GM15510 (cell line): ENCODE measurements around the gene RHBDF2.

ENCODE experiments used
- POLR2A ChIP-seq: IDR thresholded peaks from 3 replicates; pipeline ENCODE4 v1.6.1; 2011; ENCODE audit warnings: borderline replicate concordance; ENCODE audit not compliant: insufficient read length; ENCODE audit errors: extremely low read depth

Gene RHBDF2

DNA sequence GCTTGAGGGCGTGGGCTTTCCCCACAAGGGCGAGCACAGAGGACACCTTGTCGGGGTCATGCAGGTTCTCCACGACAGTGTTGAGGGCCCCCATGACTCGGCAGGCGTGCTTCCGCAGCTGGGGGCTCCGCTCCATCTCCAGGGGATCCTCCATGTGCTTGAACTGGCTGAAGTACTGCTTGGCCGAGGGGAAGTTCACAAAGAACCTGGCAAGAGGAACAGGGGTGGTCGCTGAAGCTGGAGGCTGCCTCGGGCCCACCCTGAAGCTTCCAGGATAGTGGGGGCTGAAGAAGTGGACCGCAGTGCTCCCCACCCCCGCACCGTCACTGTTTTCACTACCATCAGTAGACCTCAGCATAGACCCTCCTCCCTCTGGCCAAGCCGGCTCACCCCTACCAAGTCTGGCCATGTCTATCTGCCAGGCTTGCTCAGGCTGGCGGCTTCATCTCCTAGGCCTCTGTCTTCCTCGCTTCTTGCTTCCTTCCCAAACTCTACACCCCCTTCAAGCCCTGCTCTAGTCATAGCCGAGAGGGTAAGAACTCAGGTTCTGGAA is 30.3 kb upstream of the RHBDF2 start:
- no peak for TF ChIP-seq POLR2A

DNA sequence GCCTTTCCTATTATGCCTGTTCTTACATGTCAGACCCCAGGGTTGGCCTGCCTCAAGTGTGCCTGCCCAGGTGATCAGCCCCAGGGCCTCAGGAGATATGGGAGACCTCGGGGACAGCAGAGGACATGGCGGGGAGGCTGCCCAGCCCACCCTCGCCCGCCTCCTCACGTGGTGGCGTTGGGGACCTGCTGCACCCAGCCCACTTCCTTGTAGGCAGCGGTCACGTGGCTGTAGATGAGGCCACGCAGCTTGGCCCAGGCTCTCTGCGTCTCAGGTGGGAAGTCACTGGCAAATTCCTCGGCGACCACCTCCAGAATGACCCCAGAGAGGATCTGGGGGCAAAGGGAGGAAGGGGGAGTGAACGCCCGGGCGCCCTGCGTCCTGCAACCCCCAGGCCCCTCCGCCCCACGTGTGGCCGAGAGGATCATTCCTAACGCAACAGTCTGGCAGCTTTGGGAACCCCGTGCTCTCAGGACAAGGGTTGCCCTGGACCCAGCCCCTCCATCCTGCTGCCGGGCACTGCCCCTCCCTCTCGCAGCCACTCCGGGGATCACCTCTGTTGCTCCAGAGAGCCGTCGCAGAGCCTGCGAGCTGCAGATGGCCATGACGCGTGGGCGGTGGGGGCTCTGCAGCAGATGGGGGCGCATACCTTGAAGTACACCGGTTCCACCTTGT is 29.7 kb upstream of the RHBDF2 start:
- TF ChIP-seq POLR2A, result no peak

- no peak for TF ChIP-seq POLR2A
Measured at GRCh38 chr17:76530095-76530723, 29.0 kb upstream of the RHBDF2 start.

DNA sequence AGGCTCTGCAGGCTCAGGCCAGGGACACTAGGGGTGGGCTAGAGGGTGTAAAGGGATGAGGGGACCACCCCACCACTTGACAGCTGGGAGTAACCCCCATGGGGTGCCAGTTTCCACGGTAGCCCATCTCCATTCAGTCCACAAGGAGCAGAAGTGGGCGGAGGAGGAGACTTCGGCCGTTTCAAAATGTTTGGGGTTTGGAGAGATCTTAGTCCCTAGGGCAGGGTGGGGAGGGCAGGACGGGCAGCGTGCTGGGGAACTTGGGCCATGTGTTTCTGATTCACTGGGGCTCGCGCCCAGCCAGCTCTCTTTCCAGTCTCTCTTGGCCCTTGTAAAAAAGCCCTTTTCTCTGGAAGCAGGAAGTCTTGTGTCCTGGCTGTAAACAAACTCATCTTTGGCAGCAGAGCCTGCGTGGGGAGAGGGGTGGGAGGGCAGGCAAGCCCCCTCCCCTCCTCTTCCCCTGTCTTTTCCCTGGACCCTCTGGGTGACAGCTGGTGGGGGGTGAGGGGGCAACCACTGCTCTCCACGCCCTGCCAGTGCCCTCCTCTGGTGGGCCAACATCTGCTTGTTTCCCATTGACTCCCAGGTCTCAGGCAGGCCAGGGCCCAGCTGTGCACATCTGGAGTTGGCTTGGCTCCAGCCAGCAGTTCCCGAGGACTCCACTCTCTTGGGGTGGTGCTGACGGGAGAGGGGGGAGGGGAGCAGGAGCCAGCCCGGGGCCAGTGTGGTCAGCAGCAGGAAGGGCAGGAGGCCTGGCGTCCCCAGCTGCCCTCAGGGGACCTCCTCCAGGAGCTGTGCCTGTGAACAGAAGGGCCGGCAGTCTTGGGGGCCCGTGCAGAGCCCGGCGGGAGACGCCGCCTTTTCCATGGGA is 28.2 kb upstream of the RHBDF2 start:
- TF ChIP-seq POLR2A, result no peak

- TF ChIP-seq POLR2A, result no peak
Measured at GRCh38 chr17:76528528-76529223, 27.5 kb upstream of the RHBDF2 start.

- no peak for TF ChIP-seq POLR2A
Measured at GRCh38 chr17:76528156-76528527, 26.9 kb upstream of the RHBDF2 start.

DNA sequence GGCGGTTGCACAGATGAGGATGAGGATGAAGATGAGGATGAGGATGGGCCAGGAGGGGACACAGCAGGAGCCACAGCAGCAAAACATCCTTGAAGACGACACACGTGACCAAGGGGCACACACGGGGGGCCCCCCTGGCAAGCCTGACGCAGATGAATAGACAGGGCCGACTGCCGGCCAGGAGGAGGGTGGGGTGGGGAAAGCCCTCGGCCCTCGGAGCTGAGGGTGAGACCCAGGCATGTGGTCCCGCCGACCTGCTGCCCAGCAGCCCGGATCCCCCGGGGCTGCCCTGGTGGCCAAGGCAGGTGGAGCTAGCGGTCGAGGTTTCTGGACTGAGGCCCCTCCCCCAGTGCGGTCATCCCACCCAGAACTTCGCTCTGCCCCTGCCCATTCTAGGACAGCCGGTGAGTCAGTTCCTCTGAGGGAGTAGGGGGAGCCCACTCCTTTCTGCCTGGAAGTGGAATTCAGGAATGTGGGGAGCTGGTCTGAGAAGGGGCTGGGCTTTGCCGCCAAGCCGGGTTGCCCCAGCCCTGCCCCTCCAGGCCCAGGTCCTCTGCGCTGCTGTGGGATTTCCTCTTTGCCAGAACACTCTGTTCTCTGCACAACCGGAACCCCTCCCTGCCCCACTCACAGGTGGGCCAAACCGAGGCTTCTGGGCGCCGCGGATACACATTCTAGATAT is 26.3 kb upstream of the RHBDF2 start:
- TF ChIP-seq POLR2A, result no peak

DNA sequence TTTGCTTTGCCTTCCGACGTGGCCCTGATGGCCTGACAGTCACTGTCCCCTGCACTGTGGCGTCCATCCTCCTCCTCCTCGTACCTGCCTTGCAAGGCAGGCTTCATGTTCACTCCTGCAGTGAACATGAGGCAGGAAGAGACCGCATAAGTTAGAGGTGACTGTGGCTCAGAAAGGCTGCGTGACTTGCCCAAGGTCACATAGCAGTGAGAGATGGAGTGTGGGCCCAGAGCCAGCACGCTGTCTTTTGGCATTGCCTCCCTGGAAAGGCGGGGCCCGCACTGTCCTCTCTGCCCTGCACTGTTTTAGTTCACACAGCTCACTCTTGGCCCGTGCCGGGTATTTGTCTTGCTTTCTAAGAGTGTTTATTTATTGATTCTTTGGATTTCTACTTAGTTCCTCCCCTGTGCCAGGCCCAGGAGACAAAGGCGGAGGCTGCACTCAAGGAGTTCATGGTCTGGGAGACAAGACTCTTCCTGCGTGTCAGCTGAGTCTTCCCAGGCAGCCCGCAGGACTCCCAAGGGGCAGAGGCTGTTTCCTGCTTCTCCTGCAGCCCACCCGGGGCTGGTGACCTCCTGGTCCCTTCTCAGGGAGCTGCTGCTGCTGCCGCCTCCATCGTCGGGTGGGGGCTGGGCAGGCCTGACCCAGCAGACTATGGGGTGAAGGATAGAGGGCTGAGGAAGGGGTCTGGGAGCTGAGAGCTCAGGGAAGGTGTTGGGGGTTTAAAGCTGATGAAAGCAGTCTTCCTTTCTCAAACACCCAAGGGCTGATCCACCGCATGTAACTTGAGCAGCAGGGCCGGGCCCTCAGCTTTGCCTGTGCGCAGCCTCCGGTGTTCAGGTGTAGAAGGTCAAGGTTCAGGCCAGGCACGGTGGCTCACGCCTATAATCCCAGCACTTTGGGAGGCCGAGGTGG is 23.6 kb upstream of the RHBDF2 start:
- TF ChIP-seq POLR2A, result no peak

DNA sequence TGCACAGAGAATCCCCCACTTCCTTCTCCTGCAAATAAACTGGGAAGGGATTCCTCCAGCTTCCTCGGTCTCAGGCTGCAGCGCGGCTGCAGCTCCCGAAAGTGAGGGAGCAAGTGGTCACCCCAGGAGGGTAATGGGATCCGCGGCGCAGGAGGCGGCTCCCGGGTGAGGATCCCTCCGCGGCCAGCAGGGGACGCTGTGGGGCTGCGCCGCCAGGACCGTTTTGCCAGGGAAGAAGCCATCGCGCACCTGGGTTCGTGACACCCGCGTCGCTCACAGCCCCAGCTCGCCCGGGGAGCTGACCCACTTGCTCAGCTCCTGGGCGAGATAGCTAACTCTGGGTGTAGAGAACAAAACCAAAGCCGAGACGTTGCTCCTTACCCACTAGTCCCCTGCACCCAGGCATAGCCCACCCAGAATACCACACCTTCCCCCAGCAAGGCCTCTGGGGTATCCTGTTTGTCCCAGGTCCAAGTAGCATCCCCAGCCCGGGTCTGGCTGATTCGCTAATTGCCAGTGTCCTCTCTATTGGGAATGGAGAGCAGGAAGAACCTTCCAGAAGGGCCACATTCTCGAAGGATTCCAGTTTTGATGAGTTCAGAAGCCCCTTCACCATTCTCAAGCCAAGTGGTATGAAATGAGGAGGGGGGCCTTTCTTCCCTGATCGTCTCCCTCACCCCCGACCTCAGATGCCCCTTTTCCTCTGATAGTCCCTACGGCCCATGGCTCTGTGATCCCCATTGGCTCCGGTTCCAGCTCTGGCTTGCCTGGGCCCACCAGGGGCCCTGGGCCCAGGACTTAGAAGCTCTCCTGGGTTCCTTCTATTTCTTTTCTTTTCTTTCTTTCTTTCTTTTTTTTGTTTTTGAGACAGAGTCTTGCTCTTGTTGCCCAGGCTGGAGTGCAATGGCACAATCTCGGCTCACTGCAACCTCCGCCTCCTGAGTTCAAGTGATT is 22.1 kb upstream of the RHBDF2 start:
- no peak for TF ChIP-seq POLR2A

GRCh38 chr17:76521262-76521661 is 20.0 kb upstream of the RHBDF2 start:
- TF ChIP-seq POLR2A, result no peak

DNA sequence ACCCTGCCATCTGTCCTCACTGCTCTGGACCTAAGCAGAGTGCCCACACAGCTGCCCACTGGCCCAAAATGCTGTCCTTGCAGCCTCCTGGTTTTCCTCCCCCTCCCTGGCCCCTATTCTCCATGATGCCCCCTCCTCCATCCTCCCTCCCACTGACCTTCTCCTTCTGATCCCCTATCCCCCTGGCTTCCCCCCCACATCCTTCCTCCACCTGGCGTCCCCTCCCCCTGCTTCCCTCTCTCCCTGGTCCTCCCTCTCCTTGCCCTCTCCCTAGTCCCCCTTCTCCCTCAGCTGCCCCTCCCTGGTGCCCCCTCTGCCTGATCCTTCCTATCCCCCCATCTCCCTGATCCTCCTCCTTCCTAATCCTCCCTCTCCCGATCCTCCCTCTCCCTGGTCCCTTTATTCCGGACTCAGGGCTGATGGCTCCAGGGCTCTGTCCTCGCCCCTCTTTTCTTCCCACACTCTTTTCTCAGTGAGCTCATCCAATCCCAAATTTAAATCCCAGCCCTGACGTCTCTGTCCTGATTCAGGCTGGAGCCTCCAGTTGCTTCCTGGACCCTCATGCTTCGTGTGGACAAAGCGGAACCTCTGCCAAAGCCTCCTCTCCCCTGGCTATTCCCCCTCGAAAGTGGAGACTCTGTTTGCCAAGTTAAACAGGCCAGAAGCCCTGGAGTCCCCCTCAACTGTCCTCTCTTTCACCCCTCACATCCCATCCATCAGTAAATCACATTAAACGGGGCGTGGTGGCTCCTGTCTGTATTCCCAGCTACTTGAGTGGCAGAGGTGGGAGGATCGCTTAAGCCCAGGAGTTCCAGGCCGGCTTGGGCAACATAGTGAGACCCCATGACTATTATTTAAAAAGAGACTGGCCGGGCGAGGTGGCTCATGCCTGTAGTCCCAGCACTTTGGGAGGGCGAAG is 18.1 kb upstream of the RHBDF2 start:
- TF ChIP-seq POLR2A, result no peak

DNA sequence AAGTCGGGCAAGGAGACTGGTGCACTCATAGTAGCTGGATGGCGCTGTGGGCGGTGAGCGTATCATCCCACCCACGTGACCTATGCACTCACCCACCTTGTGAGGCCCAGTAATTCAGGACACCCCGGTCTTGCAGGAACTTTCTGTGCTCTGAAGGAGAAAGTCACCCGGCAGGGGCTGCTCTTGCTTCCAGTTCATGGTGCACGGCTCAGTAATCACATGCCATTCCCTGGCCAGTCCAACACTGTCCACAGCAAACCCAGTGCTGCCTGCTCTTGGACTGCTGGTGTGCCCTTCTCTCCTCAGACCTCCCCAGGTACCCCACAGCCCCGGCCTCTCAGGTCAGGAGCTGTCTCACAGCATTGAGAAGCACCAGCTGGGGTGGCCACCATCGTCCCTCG is 16.4 kb upstream of the RHBDF2 start:
- no peak for TF ChIP-seq POLR2A
